Prostate gland (tissue), 2 donors: Measurements from ENCODE around the gene PRDM1.

Source experiments
- CTCF ChIP-seq, 4 experiments: fragments of 200-600 bp in 2 of 4; fragments of 450-650 bp in 2 of 4; sonication (generic) in 2 of 4; IDR thresholded peaks; 1 replicate in 3 of 4; 2 replicates in 1 of 4; pipeline ENCODE4 v1.5.1; 2016 to 2019; ENCODE audit warnings: antibody characterized with exemption in 4 of 4, mild to moderate bottlenecking in 2 of 4, moderate library complexity in 2 of 4
- POLR2A ChIP-seq: fragments of 450-650 bp; IDR thresholded peaks from one replicate; pipeline ENCODE4 v1.6.1; 2016; ENCODE audit warnings: antibody characterized with exemption, mild to moderate bottlenecking
- POLR2AphosphoS5 ChIP-seq: sonication (generic); formaldehyde crosslinking; IDR thresholded peaks from one replicate; pipeline ENCODE4 v1.6.1; 2017; ENCODE audit warnings: antibody characterized with exemption

DNA sequence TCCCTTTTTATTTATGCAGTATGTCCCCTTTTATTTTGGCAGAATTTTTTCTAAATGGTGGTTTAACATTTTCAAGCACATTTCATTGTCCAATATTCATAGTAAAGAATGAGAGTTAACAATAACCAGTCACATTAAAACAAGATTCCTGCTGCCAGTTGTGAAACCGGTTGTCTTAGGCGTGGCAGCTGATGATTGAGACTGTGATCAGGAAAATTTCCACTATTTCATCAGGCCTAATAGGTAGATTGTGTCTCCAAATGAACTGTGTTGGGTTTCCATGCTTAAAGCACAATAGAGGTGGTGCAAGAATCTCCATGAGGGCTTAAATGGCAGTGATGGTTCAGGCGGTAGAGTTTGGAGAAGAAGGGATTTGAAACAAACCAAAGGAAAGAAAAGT is 15.3 kb downstream of the PRDM1 start:
- TF ChIP-seq POLR2A = no peak
- no peak for TF ChIP-seq CTCF (IDR thresholded peaks at IDR 0.05)
- no peak for TF ChIP-seq POLR2AphosphoS5
